GM23338 (cell line): ENCODE results near the gene ZNF281. TPM values are rescaled to one million over a fixed set of nuclear protein-coding genes. Genes with fewer than 3 reads are reported as not detected.

Source experiments
- ATAC-seq: fragments of 200-7000 bp; cut with Tn5 transposase; 3 replicates; pipeline ENCODE4 v1.9.1; 2020
- DNase-seq: peaks from one replicate; pipeline ENCODE4 v3.0.0-alpha.2; 2015; ENCODE audit warnings: low spot score
- H2AFZ ChIP-seq: fragments of 200-600 bp; sonication (generic); 2 replicates; pipeline ENCODE4 v1.8.0; 2016; ENCODE audit warnings: antibody characterized with exemption, mild to moderate bottlenecking, moderate library complexity
- H3F3A ChIP-seq: fragments of 200-600 bp; sonication (generic); replicated peaks from 2 replicates; pipeline ENCODE4 v1.8.0; 2017; ENCODE audit warnings: antibody characterized with exemption, mixed run types, low read depth
- H3K27ac ChIP-seq: fragments of 200-600 bp; sonication (generic); 2 replicates; pipeline ENCODE4 v1.6.1; 2016; ENCODE audit warnings: low read depth
- H3K27me3 ChIP-seq: fragments of 200-600 bp; sonication (generic); 2 replicates; pipeline ENCODE4 v1.8.0; 2016; ENCODE audit warnings: mild to moderate bottlenecking, mixed run types, moderate library complexity; ENCODE audit not compliant: insufficient read depth
- H3K36me3 ChIP-seq: fragments of 200-600 bp; sonication (generic); 2 replicates; pipeline ENCODE4 v1.8.0; 2016; ENCODE audit warnings: mild to moderate bottlenecking; ENCODE audit not compliant: insufficient read depth
- H3K4me1 ChIP-seq: fragments of 200-600 bp; sonication (generic); 2 replicates; pipeline ENCODE4 v1.8.0; 2016; ENCODE audit warnings: mild to moderate bottlenecking, moderate library complexity; ENCODE audit not compliant: insufficient read depth
- H3K4me2 ChIP-seq: fragments of 200-600 bp; sonication (generic); 2 replicates; pipeline ENCODE4 v1.7.1; 2017; ENCODE audit warnings: mixed run types
- H3K4me3 ChIP-seq: fragments of 200-600 bp; sonication (generic); 2 replicates; pipeline ENCODE4 v1.6.1; 2016; ENCODE audit warnings: mixed run types
- H3K79me2 ChIP-seq: fragments of 200-600 bp; sonication (generic); replicated peaks from 2 replicates; pipeline ENCODE4 v1.8.0; 2017; ENCODE audit warnings: mild to moderate bottlenecking; ENCODE audit not compliant: insufficient read depth
- H3K9me2 ChIP-seq: fragments of 200-600 bp; sonication (generic); 2 replicates; pipeline ENCODE4 v1.8.0; 2017; ENCODE audit not compliant: insufficient read depth
- H4K20me1 ChIP-seq: fragments of 200-600 bp; sonication (generic); replicated peaks from 2 replicates; pipeline ENCODE4 v1.8.0; 2017; ENCODE audit warnings: mild to moderate bottlenecking; ENCODE audit not compliant: insufficient read depth
- H3K27ac Mint-ChIP-seq: 2 replicates; pipeline ENCODE4 v1.8.0; 2020; ENCODE audit warnings: inconsistent platforms, mild to moderate bottlenecking, moderate library complexity, mixed read lengths
- H3K27me3 Mint-ChIP-seq: 3 replicates; pipeline ENCODE4 v1.8.0; 2022; ENCODE audit warnings: low read depth, mild to moderate bottlenecking, moderate library complexity, mixed read lengths, inconsistent platforms; ENCODE audit not compliant: insufficient read depth, poor library complexity
- H3K36me3 Mint-ChIP-seq: 3 replicates; pipeline ENCODE4 v1.8.0; 2021; ENCODE audit warnings: low read depth, mild to moderate bottlenecking, inconsistent platforms, moderate library complexity, mixed read lengths
- H3K4me1 Mint-ChIP-seq: 3 replicates; pipeline ENCODE4 v1.8.0; 2020; ENCODE audit warnings: mild to moderate bottlenecking, inconsistent platforms, mixed read lengths
- H3K4me3 Mint-ChIP-seq: 3 replicates; pipeline ENCODE4 v1.8.0; 2021; ENCODE audit warnings: moderate library complexity, mild to moderate bottlenecking, inconsistent platforms, mixed read lengths
- H3K9me3 Mint-ChIP-seq: 3 replicates; pipeline ENCODE4 v1.8.0; 2020; ENCODE audit warnings: moderate library complexity, mild to moderate bottlenecking, inconsistent platforms, mixed read lengths
- CREB1 ChIP-seq: fragments of 250-450 bp; sonication (Bioruptor Pico); IDR thresholded peaks from 2 replicates; pipeline ENCODE4 v1.5.0; 2020; ENCODE audit warnings: low read depth, mild to moderate bottlenecking, moderate library complexity
- ETS1 ChIP-seq: IDR thresholded peaks from 2 replicates; pipeline ENCODE4 v1.6.1; 2016; ENCODE audit warnings: antibody characterized with exemption
- EZH2 ChIP-seq: fragments of 200-600 bp; sonication (generic); IDR thresholded peaks from one replicate; pipeline ENCODE4 v1.8.0; 2017; ENCODE audit warnings: antibody characterized with exemption, mild to moderate bottlenecking, low read depth; ENCODE audit not compliant: unreplicated experiment
- EZH2phosphoT487 ChIP-seq: fragments of 200-600 bp; sonication (generic); IDR thresholded peaks from one replicate; pipeline ENCODE4 v1.8.1; 2018; ENCODE audit warnings: antibody characterized with exemption; ENCODE audit not compliant: unreplicated experiment
- JUNB ChIP-seq: IDR thresholded peaks from one replicate; pipeline ENCODE4 v1.6.1; 2016; ENCODE audit warnings: antibody characterized with exemption; ENCODE audit not compliant: unreplicated experiment
- NANOG ChIP-seq: IDR thresholded peaks from 2 replicates; pipeline ENCODE4 v1.6.1; 2016; ENCODE audit warnings: antibody characterized with exemption, borderline replicate concordance
- POLR2AphosphoS5 ChIP-seq: IDR thresholded peaks from 2 replicates; pipeline ENCODE4 v1.6.1; 2016; ENCODE audit warnings: antibody characterized with exemption, low read depth
- REST ChIP-seq: IDR thresholded peaks from one replicate; pipeline ENCODE4 v1.6.1; 2018; ENCODE audit warnings: antibody characterized with exemption; ENCODE audit not compliant: unreplicated experiment
- STAT1 ChIP-seq: IDR thresholded peaks from one replicate; pipeline ENCODE4 v1.6.1; 2016; ENCODE audit warnings: antibody characterized with exemption; ENCODE audit not compliant: unreplicated experiment
- ZNF114 ChIP-seq: fragments of 250-450 bp; sonication (Bioruptor Pico); IDR thresholded peaks from 2 replicates; pipeline ENCODE4 v1.5.0; 2020; ENCODE audit warnings: mild to moderate bottlenecking, moderate library complexity
- ZNF331 ChIP-seq: fragments of 250-450 bp; sonication (Bioruptor Pico); IDR thresholded peaks from 2 replicates; pipeline ENCODE4 v1.5.0; 2020; ENCODE audit warnings: low read depth, mild to moderate bottlenecking, moderate library complexity
- polyA plus RNA-seq: library from polyadenylated mRNA; unstranded; fragments of >200 nt; fragmentation: Nextera tagmentation; extraction: Ambion mirVana; gene quantifications from 2 replicates; pipeline ENCODE4 v1.2.1, GENCODE V29; 2016
- total RNA-seq: library from RNA; depleted of rRNA; stranded (reverse); fragments of >200 nt; shearing (Covaris generic); gene quantifications from 2 replicates; pipeline ENCODE4 v1.2.3, GENCODE V29; 2014
- TF ChIP-seq, protein P1 (sequence below): fragments of 250-450 bp; sonication (Bioruptor Pico); IDR thresholded peaks from 2 replicates; pipeline ENCODE4 v1.5.0; 2020; ENCODE audit warnings: mild to moderate bottlenecking, moderate library complexity
- TF ChIP-seq, protein P2 (sequence below), 2 experiments: fragments of 200-600 bp in 1 of 2; sonication (generic) in 1 of 2; conservative IDR thresholded peaks; 2 replicates each; pipeline versions ENCODE4 v1.5.1 to v1.6.1; 2016 to 2017; ENCODE audit warnings: antibody characterized with exemption in 2 of 2, low read depth in 2 of 2, mild to moderate bottlenecking in 2 of 2, moderate library complexity in 1 of 2

The ZNF281 gene
- total and polyA plus RNA-seq, 2 experiments from 2014 or later, result 62.1 to 79.3 TPM

GRCh38 chr1:200435200-200435780 lies 25.5 kb upstream of the ZNF281 start:
- peak overlapping the region; percentile 48; the same call in 1 of the 2 replicates for H3K27ac ChIP-seq
- H3K4me1 Mint-ChIP-seq, result peaks cover 11% of the 10 kb centered on the region
- H3K4me2 ChIP-seq, result no peak overlapping the region
- H3K9me2 ChIP-seq, result no peaks in the 10 kb centered on the region
- peaks cover 41% of the 10 kb centered on the region for H3K79me2 ChIP-seq
- ATAC-seq (no peak), DNase-seq (no peak)
- H3K27me3 Mint-ChIP-seq, result peaks cover 6% of the 10 kb centered on the region
- H3K4me3 Mint-ChIP-seq, result no peak overlapping the region
- peaks cover 10% of the 10 kb centered on the region; the same call in 1 of the 2 replicates for H3F3A ChIP-seq
- no peaks in the 10 kb centered on the region; the same call in 2 of the 3 replicates for H3K9me3 Mint-ChIP-seq
- peaks cover 12% of the 10 kb centered on the region for H4K20me1 ChIP-seq
- TF ChIP-seq POLR2AphosphoS5, result no peak
- TF ChIP-seq, protein P1, sequence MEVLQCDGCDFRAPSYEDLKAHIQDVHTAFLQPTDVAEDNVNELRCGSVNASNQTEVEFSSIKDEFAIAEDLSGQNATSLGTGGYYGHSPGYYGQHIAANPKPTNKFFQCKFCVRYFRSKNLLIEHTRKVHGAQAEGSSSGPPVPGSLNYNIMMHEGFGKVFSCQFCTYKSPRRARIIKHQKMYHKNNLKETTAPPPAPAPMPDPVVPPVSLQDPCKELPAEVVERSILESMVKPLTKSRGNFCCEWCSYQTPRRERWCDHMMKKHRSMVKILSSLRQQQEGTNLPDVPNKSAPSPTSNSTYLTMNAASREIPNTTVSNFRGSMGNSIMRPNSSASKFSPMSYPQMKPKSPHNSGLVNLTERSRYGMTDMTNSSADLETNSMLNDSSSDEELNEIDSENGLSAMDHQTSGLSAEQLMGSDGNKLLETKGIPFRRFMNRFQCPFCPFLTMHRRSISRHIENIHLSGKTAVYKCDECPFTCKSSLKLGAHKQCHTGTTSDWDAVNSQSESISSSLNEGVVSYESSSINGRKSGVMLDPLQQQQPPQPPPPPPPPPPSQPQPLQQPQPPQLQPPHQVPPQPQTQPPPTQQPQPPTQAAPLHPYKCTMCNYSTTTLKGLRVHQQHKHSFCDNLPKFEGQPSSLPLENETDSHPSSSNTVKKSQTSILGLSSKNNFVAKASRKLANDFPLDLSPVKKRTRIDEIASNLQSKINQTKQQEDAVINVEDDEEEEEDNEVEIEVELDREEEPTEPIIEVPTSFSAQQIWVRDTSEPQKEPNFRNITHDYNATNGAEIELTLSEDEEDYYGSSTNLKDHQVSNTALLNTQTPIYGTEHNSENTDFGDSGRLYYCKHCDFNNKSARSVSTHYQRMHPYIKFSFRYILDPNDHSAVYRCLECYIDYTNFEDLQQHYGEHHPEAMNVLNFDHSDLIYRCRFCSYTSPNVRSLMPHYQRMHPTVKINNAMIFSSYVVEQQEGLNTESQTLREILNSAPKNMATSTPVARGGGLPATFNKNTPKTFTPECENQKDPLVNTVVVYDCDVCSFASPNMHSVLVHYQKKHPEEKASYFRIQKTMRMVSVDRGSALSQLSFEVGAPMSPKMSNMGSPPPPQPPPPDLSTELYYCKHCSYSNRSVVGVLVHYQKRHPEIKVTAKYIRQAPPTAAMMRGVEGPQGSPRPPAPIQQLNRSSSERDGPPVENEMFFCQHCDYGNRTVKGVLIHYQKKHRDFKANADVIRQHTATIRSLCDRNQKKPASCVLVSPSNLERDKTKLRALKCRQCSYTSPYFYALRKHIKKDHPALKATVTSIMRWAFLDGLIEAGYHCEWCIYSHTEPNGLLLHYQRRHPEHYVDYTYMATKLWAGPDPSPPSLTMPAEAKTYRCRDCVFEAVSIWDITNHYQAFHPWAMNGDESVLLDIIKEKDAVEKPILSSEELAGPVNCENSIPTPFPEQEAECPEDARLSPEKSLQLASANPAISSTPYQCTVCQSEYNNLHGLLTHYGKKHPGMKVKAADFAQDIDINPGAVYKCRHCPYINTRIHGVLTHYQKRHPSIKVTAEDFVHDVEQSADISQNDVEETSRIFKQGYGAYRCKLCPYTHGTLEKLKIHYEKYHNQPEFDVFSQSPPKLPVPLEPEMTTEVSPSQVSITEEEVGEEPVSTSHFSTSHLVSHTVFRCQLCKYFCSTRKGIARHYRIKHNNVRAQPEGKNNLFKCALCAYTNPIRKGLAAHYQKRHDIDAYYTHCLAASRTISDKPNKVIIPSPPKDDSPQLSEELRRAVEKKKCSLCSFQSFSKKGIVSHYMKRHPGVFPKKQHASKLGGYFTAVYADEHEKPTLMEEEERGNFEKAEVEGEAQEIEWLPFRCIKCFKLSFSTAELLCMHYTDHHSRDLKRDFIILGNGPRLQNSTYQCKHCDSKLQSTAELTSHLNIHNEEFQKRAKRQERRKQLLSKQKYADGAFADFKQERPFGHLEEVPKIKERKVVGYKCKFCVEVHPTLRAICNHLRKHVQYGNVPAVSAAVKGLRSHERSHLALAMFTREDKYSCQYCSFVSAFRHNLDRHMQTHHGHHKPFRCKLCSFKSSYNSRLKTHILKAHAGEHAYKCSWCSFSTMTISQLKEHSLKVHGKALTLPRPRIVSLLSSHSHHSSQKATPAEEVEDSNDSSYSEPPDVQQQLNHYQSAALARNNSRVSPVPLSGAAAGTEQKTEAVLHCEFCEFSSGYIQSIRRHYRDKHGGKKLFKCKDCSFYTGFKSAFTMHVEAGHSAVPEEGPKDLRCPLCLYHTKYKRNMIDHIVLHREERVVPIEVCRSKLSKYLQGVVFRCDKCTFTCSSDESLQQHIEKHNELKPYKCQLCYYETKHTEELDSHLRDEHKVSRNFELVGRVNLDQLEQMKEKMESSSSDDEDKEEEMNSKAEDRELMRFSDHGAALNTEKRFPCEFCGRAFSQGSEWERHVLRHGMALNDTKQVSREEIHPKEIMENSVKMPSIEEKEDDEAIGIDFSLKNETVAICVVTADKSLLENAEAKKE (CRISPR knock-in tag), result no peak
- no peak for TF ChIP-seq ETS1
- no peak for TF ChIP-seq NANOG
- no peak for TF ChIP-seq EZH2phosphoT487
- TF ChIP-seq, protein P2, sequence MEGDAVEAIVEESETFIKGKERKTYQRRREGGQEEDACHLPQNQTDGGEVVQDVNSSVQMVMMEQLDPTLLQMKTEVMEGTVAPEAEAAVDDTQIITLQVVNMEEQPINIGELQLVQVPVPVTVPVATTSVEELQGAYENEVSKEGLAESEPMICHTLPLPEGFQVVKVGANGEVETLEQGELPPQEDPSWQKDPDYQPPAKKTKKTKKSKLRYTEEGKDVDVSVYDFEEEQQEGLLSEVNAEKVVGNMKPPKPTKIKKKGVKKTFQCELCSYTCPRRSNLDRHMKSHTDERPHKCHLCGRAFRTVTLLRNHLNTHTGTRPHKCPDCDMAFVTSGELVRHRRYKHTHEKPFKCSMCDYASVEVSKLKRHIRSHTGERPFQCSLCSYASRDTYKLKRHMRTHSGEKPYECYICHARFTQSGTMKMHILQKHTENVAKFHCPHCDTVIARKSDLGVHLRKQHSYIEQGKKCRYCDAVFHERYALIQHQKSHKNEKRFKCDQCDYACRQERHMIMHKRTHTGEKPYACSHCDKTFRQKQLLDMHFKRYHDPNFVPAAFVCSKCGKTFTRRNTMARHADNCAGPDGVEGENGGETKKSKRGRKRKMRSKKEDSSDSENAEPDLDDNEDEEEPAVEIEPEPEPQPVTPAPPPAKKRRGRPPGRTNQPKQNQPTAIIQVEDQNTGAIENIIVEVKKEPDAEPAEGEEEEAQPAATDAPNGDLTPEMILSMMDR (conservative IDR thresholded peaks at IDR 0.05; ENCODE audit: low read depth in 2 of 2), result no peak
- no peak for TF ChIP-seq ZNF331 (CRISPR knock-in tag)
- no peak for TF ChIP-seq EZH2
- no peak for TF ChIP-seq REST
- TF ChIP-seq CREB1 (CRISPR knock-in tag), result no peak
- TF ChIP-seq JUNB, result no peak
- no peak for TF ChIP-seq ZNF114 (CRISPR knock-in tag)
- no peak for TF ChIP-seq STAT1
- no peak overlapping the region for H2AFZ ChIP-seq
- H3K4me1 ChIP-seq, result peaks cover 8% of the 10 kb centered on the region; the same call in 1 of the 2 replicates
- H3K4me3 ChIP-seq, result no peak overlapping the region
- peaks cover 44% of the 10 kb centered on the region for H3K36me3 Mint-ChIP-seq
- H3K27me3 ChIP-seq, result no peaks in the 10 kb centered on the region
- H3K36me3 ChIP-seq, result 0 out of 2 replicates have a peak, but pooled peaks cover 13% of the 10 kb centered on the region
- H3K27ac Mint-ChIP-seq, result 0 out of 2 replicates have a peak overlapping the region, but pooled peaks have one; percentile 38
